Measurements from ENCODE around the gene ITGBL1. TPM values are rescaled to one million over a fixed set of nuclear protein-coding genes. Genes with fewer than 3 reads are reported as not detected.
A peak's percentile ranks its signal among the peaks of the same experiment; 100 is the strongest.

ITGBL1 gene
- total and polyA plus RNA-seq, 5 donors from 2014 or later = not detected

- no peaks in the 10 kb centered on the region for H3K36me3 Mint-ChIP-seq
- Histone ChIP-seq H3K4me3 (ENCODE audit: low read depth, low read length) (no peak overlapping the region), H3K9me3 (ENCODE audit: control insufficient read depth in 2 of 2, low read length in 2 of 2) (no peaks in the 10 kb centered on the region), H3K27ac (ENCODE audit: insufficient read depth, low read length, poor library complexity, severe bottlenecking) (no peak overlapping the region), H3K4me1 (ENCODE audit: control insufficient read depth, insufficient read depth, low read length, poor library complexity, severe bottlenecking) (no peaks in the 10 kb centered on the region), H3K36me3 (ENCODE audit: control insufficient read depth, insufficient read depth, low read length) (no peaks in the 10 kb centered on the region), H3K27me3 (ENCODE audit: control insufficient read depth, insufficient read depth, low read length) (peaks cover 2% of the 10 kb centered on the region)
- no peak overlapping the region for H3K27ac Mint-ChIP-seq
- ATAC-seq (ENCODE audit: low read depth in 2 of 2) = no peak
- peaks cover 4% of the 10 kb centered on the region for H3K27me3 Mint-ChIP-seq
- peaks cover 0 to 2% (median 0%) of the 10 kb centered on the region in 7 donors for H3K9me3 Mint-ChIP-seq
- H3K4me3 Mint-ChIP-seq = no peak overlapping the region
- no peaks in the 10 kb centered on the region for H3K4me1 Mint-ChIP-seq
- no peak for DNase-seq
Observed at GRCh38 chr13:101429733-101430132, 22.7 kb upstream of the ITGBL1 start.

- H3K27ac ChIP-seq (ENCODE audit: insufficient read depth, low read length, poor library complexity, severe bottlenecking) = no peak overlapping the region
- H3K4me3 Mint-ChIP-seq = no peak overlapping the region
- no peak overlapping the region for H3K4me3 ChIP-seq (ENCODE audit: low read depth, low read length)
- H3K4me1 ChIP-seq (ENCODE audit: control insufficient read depth, insufficient read depth, low read length, poor library complexity, severe bottlenecking) = no peaks in the 10 kb centered on the region
- H3K9me3 ChIP-seq (ENCODE audit: control insufficient read depth in 2 of 2, low read length in 2 of 2) = no peaks in the 10 kb centered on the region
- H3K27me3 ChIP-seq (ENCODE audit: control insufficient read depth, insufficient read depth, low read length) = peaks cover 2% of the 10 kb centered on the region
- peaks cover 0 to 5% (median 0%) of the 10 kb centered on the region in 7 donors for H3K9me3 Mint-ChIP-seq
- ATAC-seq (ENCODE audit: low read depth in 2 of 2) = no peak
- H3K36me3 ChIP-seq (ENCODE audit: control insufficient read depth, insufficient read depth, low read length) = no peaks in the 10 kb centered on the region
- H3K27me3 Mint-ChIP-seq = peaks cover 4% of the 10 kb centered on the region
- no peaks in the 10 kb centered on the region for H3K36me3 Mint-ChIP-seq
- no peak for DNase-seq
- no peaks in the 10 kb centered on the region for H3K4me1 Mint-ChIP-seq
- H3K27ac Mint-ChIP-seq = no peak overlapping the region
Observed at GRCh38 chr13:101433895-101434294, 18.6 kb upstream of the ITGBL1 start.

- Histone ChIP-seq H3K9me3 (ENCODE audit: control insufficient read depth in 2 of 2, low read length in 2 of 2) (no peaks in the 10 kb centered on the region), H3K36me3 (ENCODE audit: control insufficient read depth, insufficient read depth, low read length) (no peaks in the 10 kb centered on the region), H3K27ac (ENCODE audit: insufficient read depth, low read length, poor library complexity, severe bottlenecking) (no peak overlapping the region), H3K4me3 (ENCODE audit: low read depth, low read length) (no peak overlapping the region), H3K27me3 (ENCODE audit: control insufficient read depth, insufficient read depth, low read length) (peaks cover 2% of the 10 kb centered on the region), H3K4me1 (ENCODE audit: control insufficient read depth, insufficient read depth, low read length, poor library complexity, severe bottlenecking) (no peaks in the 10 kb centered on the region)
- H3K9me3 Mint-ChIP-seq = peaks cover 0 to 5% (median 0%) of the 10 kb centered on the region in 7 donors
- H3K4me3 Mint-ChIP-seq = no peak overlapping the region
- DNase-seq = no peak
- no peaks in the 10 kb centered on the region for H3K36me3 Mint-ChIP-seq
- ATAC-seq (ENCODE audit: low read depth in 2 of 2) = no peak
- no peak overlapping the region for H3K27ac Mint-ChIP-seq
- H3K27me3 Mint-ChIP-seq = peaks cover 4% of the 10 kb centered on the region
- H3K4me1 Mint-ChIP-seq = no peaks in the 10 kb centered on the region
Observed at GRCh38 chr13:101434486-101434885, 18.0 kb upstream of the ITGBL1 start.

GRCh38 chr13:101447852-101448251, 4.6 kb upstream of the ITGBL1 start:
- Mint-ChIP-seq H3K27me3 (no peaks in the 10 kb centered on the region), H3K9me3 (peaks cover 0 to 6% (median 0%) of the 10 kb centered on the region in 7 donors), H3K27ac (no peak overlapping the region), H3K4me3 (no peak overlapping the region), H3K36me3 (no peaks in the 10 kb centered on the region), H3K4me1 (no peaks in the 10 kb centered on the region)
- Histone ChIP-seq H3K36me3 (ENCODE audit: control insufficient read depth, insufficient read depth, low read length) (no peaks in the 10 kb centered on the region), H3K4me3 (ENCODE audit: low read depth, low read length) (no peak overlapping the region), H3K27ac (ENCODE audit: insufficient read depth, low read length, poor library complexity, severe bottlenecking) (no peak overlapping the region), H3K9me3 (ENCODE audit: control insufficient read depth in 2 of 2, low read length in 2 of 2) (no peaks in the 10 kb centered on the region), H3K27me3 (ENCODE audit: control insufficient read depth, insufficient read depth, low read length) (no peaks in the 10 kb centered on the region), H3K4me1 (ENCODE audit: control insufficient read depth, insufficient read depth, low read length, poor library complexity, severe bottlenecking) (no peaks in the 10 kb centered on the region)
- DNase-seq (no peak), ATAC-seq (ENCODE audit: low read depth in 2 of 2) (no peak)

GRCh38 chr13:101449790-101450748, 2.4 kb upstream of the ITGBL1 start:
- peaks cover 4% of the 10 kb centered on the region for H3K27me3 Mint-ChIP-seq
- ATAC-seq (ENCODE audit: low read depth in 2 of 2) (no peak), DNase-seq (no peak)
- H3K36me3 ChIP-seq (ENCODE audit: control insufficient read depth, insufficient read depth, low read length) = no peaks in the 10 kb centered on the region
- no peak overlapping the region for H3K4me3 Mint-ChIP-seq
- no peaks in the 10 kb centered on the region for H3K27me3 ChIP-seq (ENCODE audit: control insufficient read depth, insufficient read depth, low read length)
- H3K4me1 Mint-ChIP-seq = no peaks in the 10 kb centered on the region
- no peak overlapping the region for H3K4me3 ChIP-seq (ENCODE audit: low read depth, low read length)
- no peak overlapping the region for H3K27ac Mint-ChIP-seq
- H3K9me3 ChIP-seq (ENCODE audit: control insufficient read depth in 2 of 2, low read length in 2 of 2) = no peaks in the 10 kb centered on the region
- no peak overlapping the region for H3K27ac ChIP-seq (ENCODE audit: insufficient read depth, low read length, poor library complexity, severe bottlenecking)
- peaks cover 9% of the 10 kb centered on the region for H3K4me1 ChIP-seq (ENCODE audit: control insufficient read depth, insufficient read depth, low read length, poor library complexity, severe bottlenecking)
- H3K36me3 Mint-ChIP-seq = no peaks in the 10 kb centered on the region
- H3K9me3 Mint-ChIP-seq = peaks cover 0 to 4% (median 0%) of the 10 kb centered on the region in 7 donors

- H3K4me3 Mint-ChIP-seq = no peak overlapping the region
Observed at GRCh38 chr13:101450749-101451130, 1.7 kb upstream of the ITGBL1 start.

GRCh38 chr13:101451641-101452040, 834 bp upstream of the ITGBL1 start:
- H3K4me1 ChIP-seq (ENCODE audit: control insufficient read depth, insufficient read depth, low read length, poor library complexity, severe bottlenecking) = peaks cover 9% of the 10 kb centered on the region
- H3K27me3 ChIP-seq (ENCODE audit: control insufficient read depth, insufficient read depth, low read length) = no peaks in the 10 kb centered on the region
- no peak overlapping the region for H3K4me3 ChIP-seq (ENCODE audit: low read depth, low read length)
- no peaks in the 10 kb centered on the region for H3K9me3 ChIP-seq (ENCODE audit: control insufficient read depth in 2 of 2, low read length in 2 of 2)
- H3K4me1 Mint-ChIP-seq = no peaks in the 10 kb centered on the region
- H3K27me3 Mint-ChIP-seq = peaks cover 7% of the 10 kb centered on the region
- H3K36me3 Mint-ChIP-seq = no peaks in the 10 kb centered on the region
- ATAC-seq (ENCODE audit: low read depth in 2 of 2) (no peak), DNase-seq (no peak)
- peaks cover 0 to 4% (median 0%) of the 10 kb centered on the region in 7 donors for H3K9me3 Mint-ChIP-seq
- no peak overlapping the region for H3K4me3 Mint-ChIP-seq
- H3K27ac Mint-ChIP-seq = no peak overlapping the region
- no peak overlapping the region for H3K27ac ChIP-seq (ENCODE audit: insufficient read depth, low read length, poor library complexity, severe bottlenecking)
- no peaks in the 10 kb centered on the region for H3K36me3 ChIP-seq (ENCODE audit: control insufficient read depth, insufficient read depth, low read length)

More at GRCh38 chr13:101450749-101451130, 1.7 kb upstream of the ITGBL1 start:
- Mint-ChIP-seq H3K4me1 (no peaks in the 10 kb centered on the region), H3K27ac (no peak overlapping the region), H3K27me3 (peaks cover 7% of the 10 kb centered on the region), H3K36me3 (no peaks in the 10 kb centered on the region), H3K9me3 (peaks cover 0 to 4% (median 0%) of the 10 kb centered on the region in 7 donors)
- H3K4me1 ChIP-seq (ENCODE audit: control insufficient read depth, insufficient read depth, low read length, poor library complexity, severe bottlenecking) = peaks cover 9% of the 10 kb centered on the region
- ATAC-seq (ENCODE audit: low read depth in 2 of 2) = no peak
- H3K36me3 ChIP-seq (ENCODE audit: control insufficient read depth, insufficient read depth, low read length) = no peaks in the 10 kb centered on the region
- DNase-seq = no peak
- H3K4me3 ChIP-seq (ENCODE audit: low read depth, low read length) = no peak overlapping the region
- H3K27me3 ChIP-seq (ENCODE audit: control insufficient read depth, insufficient read depth, low read length) = no peaks in the 10 kb centered on the region
- no peak overlapping the region for H3K27ac ChIP-seq (ENCODE audit: insufficient read depth, low read length, poor library complexity, severe bottlenecking)
- H3K9me3 ChIP-seq (ENCODE audit: control insufficient read depth in 2 of 2, low read length in 2 of 2) = no peaks in the 10 kb centered on the region

- no peak overlapping the region for H3K4me3 Mint-ChIP-seq
- Histone ChIP-seq H3K27me3 (ENCODE audit: control insufficient read depth, insufficient read depth, low read length) (no peaks in the 10 kb centered on the region), H3K36me3 (ENCODE audit: control insufficient read depth, insufficient read depth, low read length) (no peaks in the 10 kb centered on the region), H3K4me1 (ENCODE audit: control insufficient read depth, insufficient read depth, low read length, poor library complexity, severe bottlenecking) (peaks cover 9% of the 10 kb centered on the region), H3K27ac (ENCODE audit: insufficient read depth, low read length, poor library complexity, severe bottlenecking) (no peak overlapping the region), H3K4me3 (ENCODE audit: low read depth, low read length) (no peak overlapping the region), H3K9me3 (ENCODE audit: control insufficient read depth in 2 of 2, low read length in 2 of 2) (no peaks in the 10 kb centered on the region)
- DNase-seq (peak in 1 of 3 donors; percentile 1), ATAC-seq (ENCODE audit: low read depth in 2 of 2) (no peak)
- peaks cover 7% of the 10 kb centered on the region for H3K27me3 Mint-ChIP-seq
- no peaks in the 10 kb centered on the region for H3K4me1 Mint-ChIP-seq
- H3K27ac Mint-ChIP-seq = no peak overlapping the region
- no peaks in the 10 kb centered on the region for H3K36me3 Mint-ChIP-seq
- H3K9me3 Mint-ChIP-seq = peaks cover 0 to 8% (median 0%) of the 10 kb centered on the region in 7 donors
Observed at GRCh38 chr13:101453784-101454201, 1.3 kb downstream of the ITGBL1 start.

All from CD4-positive, CD25-positive, alpha-beta regulatory T cell (primary cell).